Gastrocnemius medialis (tissue), 4 donors: ENCODE results near the gene CFP. TPM values are rescaled to one million over a fixed set of nuclear protein-coding genes. Genes with fewer than 3 reads are reported as not detected.
"Not testable (repeated sequence)": the region's sequence is repeated elsewhere in the genome, so short reads cannot be mapped to it uniquely, and the experiment has no call there.

Experiments used
- ATAC-seq, 2 donors: fragments of 150-250 bp; one replicate each; pipeline ENCODE4 v1.9.1; 2016
- DNase-seq, 2 donors: peaks; one replicate each; pipeline ENCODE4 v3.0.0-alpha.2; 2019
- H3K27ac ChIP-seq, 4 donors: fragments of 200-600 bp; sonication (generic); 1 replicate in 1 of 4; 2 replicates in 3 of 4; pipeline ENCODE4 v1.5.1; 2016 to 2018; ENCODE audit warnings: mild to moderate bottlenecking in 2 of 4, moderate library complexity in 1 of 4
- H3K27me3 ChIP-seq, 3 donors: fragments of 200-600 bp; sonication (generic) in 2 of 3; 1 replicate in 1 of 3; 2 replicates in 2 of 3; pipeline versions ENCODE4 v1.5.1 to v1.6.0; 2016 to 2019; ENCODE audit warnings: mild to moderate bottlenecking in 1 of 3, moderate library complexity in 1 of 3
- H3K36me3 ChIP-seq, 2 donors: fragments of 200-600 bp; sonication (generic) in 1 of 2; one replicate each; pipeline ENCODE4 v1.5.1; 2017 to 2018
- H3K4me1 ChIP-seq, 2 donors: fragments of 200-600 bp; sonication (generic) in 1 of 2; one replicate each; pipeline ENCODE4 v1.5.1; 2016 to 2017; ENCODE audit warnings: mild to moderate bottlenecking in 2 of 2
- H3K4me3 ChIP-seq, 4 donors: fragments of 200-600 bp; sonication (generic) in 3 of 4; 1 replicate in 1 of 4; 2 replicates in 3 of 4; pipeline ENCODE4 v1.5.1; 2016 to 2019; ENCODE audit warnings: mild to moderate bottlenecking in 2 of 4
- H3K9me3 ChIP-seq, 3 donors: fragments of 200-600 bp; sonication (generic) in 2 of 3; 1 replicate in 1 of 3; 2 replicates in 2 of 3; pipeline ENCODE4 v1.5.1; 2016 to 2019
- CTCF ChIP-seq, 5 experiments: fragments of 450-650 bp in 3 of 5; fragments of 200-600 bp in 2 of 5; sonication (generic) in 2 of 5; IDR thresholded peaks in 4 of 5; conservative IDR thresholded peaks in 1 of 5; 1 replicate in 4 of 5; 2 replicates in 1 of 5; pipeline ENCODE4 v1.5.1; 2016 to 2019; ENCODE audit warnings: antibody characterized with exemption in 5 of 5, mild to moderate bottlenecking in 3 of 5, moderate library complexity in 3 of 5
- POLR2A ChIP-seq, 2 donors: fragments of 450-650 bp; IDR thresholded peaks; one replicate each; pipeline ENCODE4 v1.6.1; 2017; ENCODE audit warnings: antibody characterized with exemption in 2 of 2, mild to moderate bottlenecking in 2 of 2, moderate library complexity in 2 of 2
- in situ Hi-C, 4 donors: fragments of 200-750 bp; cut with MboI; loops; one replicate each; pipeline versions ENCODE4 v1.15.0 to v1.8.0; 2017; ENCODE audit warnings: low sequenced_read_pairs in 4 of 4
- intact Hi-C: fragments of 100-400 bp; cut with DNase I; formaldehyde crosslinking; loops from one replicate; pipeline ENCODE4 v1.15.1; 2023; ENCODE audit warnings: low total_unique reads
- total RNA-seq, 4 donors: library from RNA; depleted of rRNA; stranded (reverse); fragments of >200 nt; gene quantifications; one replicate each; pipeline versions ENCODE4 v1.1.0 to v1.2.3, GENCODE V29; 2016

The CFP gene
- total RNA-seq, 4 donors from 2014 or later, result 0.51 to 3.8 (median 3.3) TPM; not detected in 1

- intact Hi-C loops, result no loop called here
- DNase-seq, result no peak
- in situ Hi-C loops, result no loop called here
- no peaks in the 10 kb centered on the region for H3K36me3 ChIP-seq
- no peak for ATAC-seq
- H3K9me3 ChIP-seq, result no peaks in the 10 kb centered on the region
- H3K27ac ChIP-seq, result no peak overlapping the region
- no peaks in the 10 kb centered on the region for H3K27me3 ChIP-seq
- no peak overlapping the region for H3K4me3 ChIP-seq
- no peak for TF ChIP-seq CTCF (IDR thresholded peaks at IDR 0.05 in 4 of 5, conservative IDR thresholded peaks at IDR 0.05 in 1 of 5)
- TF ChIP-seq POLR2A (IDR thresholded peaks at IDR 0.05), result no peak
- H3K4me1 ChIP-seq, result no peaks in the 10 kb centered on the region
Observed at GRCh38 chrX:47607091-47607490, 22.6 kb downstream of the CFP start.

- intact Hi-C loops (no loop called here), in situ Hi-C loops (no loop called here)
- Histone ChIP-seq H3K4me1 (no peaks in the 10 kb centered on the region), H3K27me3 (no peaks in the 10 kb centered on the region), H3K9me3 (peaks cover 0 to 2% (median 0%) of the 10 kb centered on the region in 3 donors), H3K4me3 (no peak overlapping the region), H3K36me3 (no peaks in the 10 kb centered on the region), H3K27ac (no peak overlapping the region)
- DNase-seq, result no peak
- TF ChIP-seq POLR2A (IDR thresholded peaks at IDR 0.05) (no peak), CTCF (IDR thresholded peaks at IDR 0.05 in 4 of 5, conservative IDR thresholded peaks at IDR 0.05 in 1 of 5) (no peak)
- ATAC-seq, result no peak
Observed at GRCh38 chrX:47605024-47605423, 24.7 kb downstream of the CFP start.

GRCh38 chrX:47603125-47603524 is 26.6 kb downstream of the CFP start:
- H3K4me1 ChIP-seq, H3K36me3 ChIP-seq, ATAC-seq, H3K4me3 ChIP-seq, H3K27me3 ChIP-seq, in situ Hi-C loops, H3K9me3 ChIP-seq, DNase-seq, intact Hi-C loops, H3K27ac ChIP-seq: not testable (repeated sequence)

- H3K27me3 ChIP-seq, result no peaks in the 10 kb centered on the region
- DNase-seq (no peak), ATAC-seq (no peak)
- no peaks in the 10 kb centered on the region for H3K36me3 ChIP-seq
- intact Hi-C loops, result no loop called here
- no peak overlapping the region for H3K27ac ChIP-seq
- peaks cover 0 to 12% (median 0%) of the 10 kb centered on the region in 3 donors for H3K9me3 ChIP-seq
- in situ Hi-C loops, result no loop called here
- no peaks in the 10 kb centered on the region for H3K4me1 ChIP-seq
- H3K4me3 ChIP-seq, result no peak overlapping the region
- TF ChIP-seq POLR2A (IDR thresholded peaks at IDR 0.05) (no peak), CTCF (IDR thresholded peaks at IDR 0.05 in 4 of 5, conservative IDR thresholded peaks at IDR 0.05 in 1 of 5) (no peak)
Observed at GRCh38 chrX:47597222-47597621, 32.5 kb downstream of the CFP start.

- in situ Hi-C loops, result no loop called here
- H3K27ac ChIP-seq, result no peak overlapping the region
- ATAC-seq, result no peak
Observed at GRCh38 chrX:47596256-47596655, 33.5 kb downstream of the CFP start.

More at GRCh38 chrX:47596256-47596655, 33.5 kb downstream of the CFP start:
- intact Hi-C loops, result no loop called here
- no peaks in the 10 kb centered on the region for H3K4me1 ChIP-seq
- no peaks in the 10 kb centered on the region for H3K27me3 ChIP-seq
- H3K36me3 ChIP-seq, result no peaks in the 10 kb centered on the region
- DNase-seq, result no peak
- no peak overlapping the region for H3K4me3 ChIP-seq
- H3K9me3 ChIP-seq, result peaks cover 0 to 12% (median 0%) of the 10 kb centered on the region in 3 donors
- no peak for TF ChIP-seq CTCF (IDR thresholded peaks at IDR 0.05 in 4 of 5, conservative IDR thresholded peaks at IDR 0.05 in 1 of 5)
- TF ChIP-seq POLR2A (IDR thresholded peaks at IDR 0.05), result no peak
